Measurements from ENCODE around the gene ENTPD5.
"Not testable (repeated sequence)": the region's sequence is repeated elsewhere in the genome, so short reads cannot be mapped to it uniquely, and the experiment has no call there.

The ENTPD5 gene

DNA sequence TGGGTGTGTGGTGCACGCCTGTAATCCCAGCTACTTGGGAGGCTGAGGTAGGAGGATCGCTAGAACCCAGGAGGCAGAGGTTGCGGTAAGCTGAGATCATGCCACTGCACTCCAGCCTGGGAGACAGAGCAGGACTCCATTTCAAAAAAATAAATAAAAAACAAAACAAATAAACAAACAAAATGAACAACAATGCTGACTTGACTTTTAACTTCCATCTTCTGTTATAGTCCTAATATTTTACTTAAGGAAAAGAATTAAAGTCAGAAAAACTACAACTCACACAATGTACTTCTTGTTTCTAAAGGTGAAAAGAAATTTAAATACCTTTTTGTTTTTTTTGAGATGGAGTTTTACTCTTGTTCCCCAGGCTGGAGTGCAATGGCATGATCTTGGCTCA is 13.4 kb downstream of the ENTPD5 start:
- DNase-seq, result not testable (repeated sequence)

- DNase-seq, result no peak
These were observed 20.4 kb downstream of the ENTPD5 start for GRCh38 chr14:73998726-73999125.

DNA sequence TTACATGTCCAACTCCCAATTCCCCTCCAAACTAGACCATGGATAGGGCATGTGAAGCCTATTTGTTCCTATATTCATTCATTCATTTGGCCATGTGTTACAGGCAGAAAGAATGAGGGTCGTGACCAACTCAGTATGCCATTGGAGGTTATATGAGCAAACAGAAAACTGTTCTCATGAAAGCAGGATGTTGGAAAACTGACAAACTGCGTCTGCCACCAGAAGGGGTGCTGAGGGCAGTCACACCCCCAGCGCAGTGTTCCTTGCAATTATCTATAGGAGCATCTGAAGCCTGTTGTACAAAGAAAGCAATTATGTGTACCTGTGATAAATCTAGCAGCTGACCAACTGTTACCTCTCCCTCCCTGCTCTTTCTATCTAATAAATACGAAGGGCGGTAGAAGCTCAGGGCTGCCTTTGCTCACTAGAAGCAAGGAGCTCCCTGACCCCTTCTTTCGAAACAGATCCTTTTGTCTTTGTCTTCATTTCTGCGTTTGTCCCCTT is 21.1 kb downstream of the ENTPD5 start:
- DNase-seq, result no peak

DNA sequence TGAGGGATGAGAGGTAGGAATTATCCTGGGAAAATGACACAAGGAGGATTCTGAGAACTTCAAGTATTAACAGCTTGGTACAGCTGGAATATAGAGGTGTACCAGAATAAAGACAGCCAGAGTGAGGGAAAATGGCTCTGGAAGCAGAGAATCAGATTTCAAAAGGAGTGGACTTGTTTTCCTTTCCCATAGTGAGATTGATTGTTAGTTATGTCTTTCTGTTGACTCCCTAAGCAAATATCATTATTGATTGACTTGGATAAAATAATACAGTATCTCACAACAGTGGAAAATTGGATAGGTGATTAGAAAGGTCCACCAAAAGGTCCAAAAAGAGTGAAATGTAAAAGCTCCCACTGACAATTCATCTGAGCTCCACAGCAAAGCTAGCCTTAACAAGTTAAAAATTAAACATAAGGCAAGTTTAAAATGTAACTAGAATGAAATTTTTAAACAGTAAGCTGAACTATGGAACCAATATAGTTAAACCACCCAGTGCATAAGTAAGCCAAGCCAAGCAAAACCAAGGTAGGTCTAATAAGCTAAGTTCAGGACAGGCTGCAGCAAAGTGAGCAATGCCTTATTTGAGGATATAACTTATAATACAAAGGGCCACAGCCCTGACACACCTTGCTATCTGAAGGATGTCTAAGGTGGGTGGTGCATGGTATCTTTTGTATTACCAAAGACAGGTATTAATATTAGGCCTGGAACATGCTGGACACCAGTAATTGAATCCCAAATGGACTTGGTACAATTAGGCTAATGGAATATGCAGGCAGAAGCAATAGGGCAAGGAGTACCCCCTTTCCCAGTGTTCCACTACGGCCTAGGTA is 21.8 kb downstream of the ENTPD5 start:
- DNase-seq, result no peak

DNA sequence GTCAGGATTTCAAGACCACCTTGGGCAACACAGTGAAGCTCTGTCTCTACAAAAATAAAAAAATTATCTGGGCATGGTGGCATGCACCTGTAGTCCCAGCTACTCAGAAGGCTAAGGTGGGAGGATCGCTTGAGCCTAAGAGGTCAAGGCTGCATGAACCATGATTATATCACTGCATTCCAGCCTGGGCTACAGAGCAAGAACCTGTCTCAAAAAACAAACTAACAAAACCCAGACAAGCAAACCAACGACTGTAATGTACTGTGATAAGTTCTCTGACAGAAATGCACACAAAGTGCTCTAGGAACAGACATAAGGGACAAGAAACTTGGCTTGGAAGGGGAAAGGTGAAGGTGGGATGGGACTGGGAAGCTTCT is 22.4 kb downstream of the ENTPD5 start:
- no peak for DNase-seq

GRCh38 chr14:73995977-73996378 is 23.1 kb downstream of the ENTPD5 start:
- DNase-seq, result no peak

DNA sequence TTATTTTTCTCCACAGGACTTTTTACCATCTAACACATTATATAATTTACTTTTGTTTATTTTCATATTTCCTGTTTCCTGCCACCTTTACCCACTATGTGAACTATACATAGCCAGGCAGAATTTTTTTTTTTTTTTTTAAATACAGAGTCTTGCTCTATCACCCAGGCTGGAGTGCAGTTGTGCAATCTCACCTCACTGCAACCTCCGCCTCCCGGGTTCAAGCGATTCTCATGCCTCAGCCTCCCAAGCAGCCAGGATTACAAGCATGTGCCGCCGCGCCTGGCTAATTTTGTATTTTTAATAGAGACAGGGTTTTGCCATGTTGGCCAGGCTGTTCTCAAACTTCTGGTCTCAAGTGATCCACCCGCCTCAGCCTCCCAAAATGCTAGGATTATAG is 24.2 kb downstream of the ENTPD5 start:
- DNase-seq, result not testable (repeated sequence)

DNA sequence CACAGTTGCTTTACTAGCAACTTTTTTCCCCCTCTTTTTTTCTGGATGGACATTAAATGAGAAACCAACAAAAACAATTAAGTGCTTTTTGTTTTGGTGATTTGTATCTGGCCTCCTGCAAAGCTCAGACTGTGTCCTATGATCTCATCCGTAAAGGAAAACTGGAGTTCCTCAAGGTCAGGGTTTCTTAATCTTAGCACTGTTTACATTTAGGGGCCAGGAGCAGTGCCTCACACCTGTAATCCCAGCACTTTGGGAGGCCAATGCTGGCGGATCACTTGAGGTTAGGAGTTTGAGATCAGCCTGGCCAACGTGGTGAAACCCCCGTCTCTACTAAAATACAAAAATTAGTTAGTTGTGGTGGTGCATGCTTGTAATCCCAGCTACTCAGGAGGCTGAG is 28.0 kb downstream of the ENTPD5 start:
- DNase-seq, result no peak

DNA sequence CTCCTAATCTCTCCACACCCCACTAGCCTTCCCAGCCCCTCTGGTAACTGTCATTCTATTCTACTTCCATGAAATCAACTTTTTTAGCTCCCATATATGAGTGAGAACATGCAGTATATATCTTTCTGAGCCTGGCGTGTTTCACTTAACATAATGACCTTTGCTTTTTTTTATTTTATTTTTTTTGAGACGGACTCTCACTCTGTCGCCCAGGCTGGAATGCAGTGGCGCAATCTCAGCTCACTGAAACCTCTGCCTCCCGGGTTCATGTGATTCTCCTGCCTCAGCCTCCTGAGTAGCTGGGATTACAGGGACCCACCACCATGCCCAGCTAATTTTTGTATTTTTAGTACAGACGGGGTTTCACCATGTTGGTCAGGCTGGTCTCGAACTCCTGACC is 30.4 kb downstream of the ENTPD5 start:
- DNase-seq, result not testable (repeated sequence)

DNA sequence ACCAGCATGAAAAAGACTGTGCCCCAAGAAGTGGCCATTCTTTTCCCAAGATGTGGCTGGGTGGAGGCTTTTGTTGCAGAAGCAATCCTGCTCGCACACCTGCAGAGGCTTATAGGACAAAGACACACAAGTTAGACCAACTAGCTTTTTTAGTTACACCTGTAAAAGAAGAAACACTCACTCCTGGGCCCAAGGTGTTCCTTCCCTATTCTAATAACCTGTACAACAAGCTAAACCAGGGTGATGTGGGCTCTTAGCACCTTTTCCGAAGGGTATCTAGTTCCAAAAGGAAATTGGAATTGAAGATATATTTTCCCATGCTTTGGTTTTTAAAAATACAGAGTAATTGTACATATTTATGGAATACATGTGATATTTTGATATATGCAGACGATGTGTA is 31.0 kb downstream of the ENTPD5 start:
- DNase-seq, result no peak

DNA sequence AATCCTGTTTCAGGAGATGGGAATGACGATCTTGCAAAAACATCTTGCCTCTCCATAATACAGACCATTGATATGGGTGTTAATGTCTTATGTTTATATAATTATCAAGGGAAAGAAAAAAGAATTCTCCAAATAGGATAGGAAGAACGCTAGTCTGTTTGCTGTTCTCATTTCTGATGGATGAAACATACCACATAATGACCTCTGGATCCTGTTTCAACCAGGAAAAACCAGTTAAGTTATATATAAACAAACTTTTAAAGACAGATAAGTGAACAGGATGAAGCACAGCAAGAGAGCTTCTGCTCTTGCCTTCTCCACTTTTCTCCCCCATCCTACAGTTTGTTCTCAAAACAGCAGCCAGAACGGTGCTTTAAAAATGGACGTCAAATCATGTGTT is 41.2 kb downstream of the ENTPD5 start:
- DNase-seq, result no peak

DNA sequence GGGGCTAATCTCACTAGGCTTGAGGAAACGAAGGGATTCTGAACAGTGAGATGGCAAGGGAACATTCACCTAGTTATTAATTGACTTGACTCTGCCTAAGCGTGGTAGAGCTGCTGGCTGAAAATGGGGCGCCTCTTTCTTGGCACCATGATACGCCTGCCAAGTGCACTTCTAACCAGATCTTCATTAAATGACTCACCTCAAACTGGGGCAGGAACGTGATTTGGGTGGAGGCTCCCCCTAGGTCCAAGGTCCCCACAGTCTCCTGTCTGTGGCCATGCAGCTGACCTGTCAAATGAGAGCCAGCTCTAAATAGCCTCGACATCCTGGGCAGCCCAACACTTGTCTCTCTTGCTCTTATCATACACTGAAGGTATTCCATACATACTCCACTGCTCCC is 43.0 kb downstream of the ENTPD5 start:
- no peak for DNase-seq

- no peak for DNase-seq
These were observed 45.6 kb downstream of the ENTPD5 start for GRCh38 chr14:73973497-73973896.

DNA sequence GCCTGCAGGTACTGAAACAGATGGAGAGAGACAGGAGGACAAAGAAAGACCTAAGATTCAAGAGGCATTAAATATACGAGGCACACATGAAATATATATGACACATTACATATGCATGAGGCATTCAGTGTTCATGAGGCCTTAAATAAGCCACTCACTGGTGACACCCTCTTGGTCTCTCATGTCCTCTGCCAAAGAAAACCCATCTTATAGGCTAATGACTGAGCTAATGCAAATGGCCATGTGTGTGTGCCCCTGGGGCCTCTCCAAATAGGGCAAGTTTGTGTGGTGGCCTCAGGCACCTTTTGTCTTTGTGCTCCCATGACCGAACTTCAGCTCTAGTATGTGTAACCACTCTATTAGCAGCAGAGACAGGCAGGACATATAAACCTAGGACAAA is 50.2 kb downstream of the ENTPD5 start:
- DNase-seq, result no peak

- no peak for DNase-seq
These were observed 53.9 kb downstream of the ENTPD5 start for GRCh38 chr14:73965216-73965615.

DNA sequence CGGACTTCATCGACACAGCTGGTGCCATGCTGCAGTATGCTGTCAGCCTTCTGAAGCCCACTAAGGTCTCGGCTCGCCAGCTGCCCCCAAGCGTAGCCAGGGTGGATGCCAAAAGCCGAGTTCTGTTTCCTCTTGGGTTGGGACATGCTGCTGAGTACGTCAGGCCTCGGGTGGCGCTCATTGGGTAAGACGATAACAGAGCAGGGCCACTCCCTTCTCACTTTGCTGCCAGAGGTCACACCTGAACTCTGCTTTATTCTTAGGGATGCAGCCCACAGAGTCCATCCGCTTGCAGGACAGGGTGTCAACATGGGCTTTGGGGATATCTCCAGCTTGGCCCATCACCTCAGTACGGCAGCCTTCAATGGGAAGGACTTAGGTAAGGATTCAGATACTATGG is 57.9 kb downstream of the ENTPD5 start:
- no peak for DNase-seq

DNA sequence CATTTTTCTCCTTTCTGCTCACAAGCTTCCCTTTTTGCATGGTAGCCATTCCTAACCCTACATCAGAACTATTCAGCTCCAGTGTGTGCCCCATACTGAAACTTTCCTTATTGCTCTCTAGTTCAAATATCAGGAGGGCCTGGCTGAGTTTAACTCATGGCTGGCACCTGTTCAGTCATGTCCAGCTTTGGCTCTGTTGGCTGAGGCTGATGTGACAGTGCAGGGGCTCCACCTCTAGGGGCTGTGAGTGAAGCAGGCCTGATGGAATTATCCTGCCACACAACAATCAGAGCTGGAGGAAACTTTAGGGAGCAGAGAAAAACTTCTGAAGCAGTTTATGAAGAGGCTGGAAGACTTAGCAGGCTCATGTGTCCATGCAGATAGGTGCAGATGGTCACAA is 60.5 kb downstream of the ENTPD5 start:
- DNase-seq, result no peak

DNA sequence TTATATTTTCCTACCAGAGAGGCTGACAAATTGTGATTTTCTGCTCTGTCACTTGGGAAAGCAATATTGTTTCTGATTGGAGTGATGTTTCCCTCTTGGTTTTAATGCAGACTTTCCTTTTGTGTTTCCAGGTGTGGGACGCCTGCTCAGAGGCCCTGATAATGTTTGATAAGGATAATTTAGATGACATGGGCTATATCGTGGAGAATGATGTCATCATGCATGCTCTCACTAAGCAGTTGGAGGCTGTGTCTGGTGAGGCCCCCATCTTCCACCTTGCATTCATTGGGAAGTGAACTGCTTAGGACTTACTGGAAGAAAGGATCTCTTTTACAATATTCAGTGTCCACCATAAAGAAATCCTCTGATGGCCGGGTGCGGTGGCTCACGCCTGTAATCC is 63.4 kb downstream of the ENTPD5 start:
- DNase-seq, result no peak

GRCh38 chr14:73953731-73954130 is 65.4 kb downstream of the ENTPD5 start:
- no peak for DNase-seq

GRCh38 chr14:73949752-73950734 is 69.0 kb downstream of the ENTPD5 start, which contains the start of the genes COQ6 and FAM161B:
Gene COQ6 (plus strand): TSS chr14:73950302. CDS start chr14:73950333, 31 bp downstream.
Gene FAM161B (minus strand): TSS chr14:73950094. CDS start chr14:73950026, 68 bp downstream.
- DNase-seq, result peak; percentile 81 to 86

GRCh38 chr14:73945159-73945670 is 73.9 kb downstream of the ENTPD5 start:
- no peak for DNase-seq

DNA sequence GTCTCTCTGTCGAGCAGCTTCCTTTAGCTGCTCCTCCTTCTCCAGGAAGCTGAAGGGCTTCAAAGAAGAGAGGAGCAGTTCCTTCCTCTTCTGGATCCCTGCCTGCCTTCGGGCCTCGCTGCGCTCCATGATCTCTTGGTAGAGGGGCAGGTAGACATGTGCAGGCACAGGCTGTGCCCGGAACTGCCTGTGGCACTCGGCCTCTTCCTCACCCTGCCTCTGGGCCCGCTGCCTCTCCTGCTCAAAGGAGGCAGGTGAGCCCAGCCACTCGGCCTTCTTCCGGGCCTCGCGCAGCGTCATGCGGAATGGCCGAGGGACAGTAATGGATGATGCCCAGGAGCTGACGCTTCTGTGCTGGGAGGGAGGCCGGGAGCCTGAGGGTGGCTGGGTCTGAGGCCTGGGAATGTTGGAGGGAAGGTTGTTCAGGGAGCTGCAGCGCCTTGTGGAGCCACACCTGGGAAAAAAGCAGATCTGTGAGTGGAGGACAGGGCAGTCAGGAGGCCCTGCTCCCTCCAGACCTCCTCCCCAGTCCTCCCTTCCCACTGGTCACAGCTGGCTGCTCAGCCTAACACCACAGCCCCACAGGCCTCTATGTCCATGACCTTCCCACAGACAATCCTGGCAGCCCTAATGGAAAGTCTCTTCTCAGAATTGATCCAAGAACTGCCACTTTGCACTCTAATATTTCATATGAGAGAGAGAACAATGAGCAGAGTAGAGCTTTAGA is 74.5 kb downstream of the ENTPD5 start:
- DNase-seq, result no peak

GRCh38 chr14:73943083-73943482 is 76.0 kb downstream of the ENTPD5 start:
- DNase-seq, result no peak
